Karpas-422 (cell line): ENCODE data around the gene ETFDH. TPM values are rescaled to one million over a fixed set of nuclear protein-coding genes. Genes with fewer than 3 reads are reported as not detected.

Experiments
- DNase-seq: peaks from one replicate; pipeline ENCODE4 v3.0.0-alpha.2; 2015
- H2AFZ ChIP-seq: fragments of 200-600 bp; sonication (generic); 2 replicates; pipeline ENCODE4 v1.6.1; 2014; ENCODE audit warnings: antibody characterized with exemption, low read length, mixed read lengths
- H3K27ac ChIP-seq: fragments of 200-600 bp; sonication (generic); 2 replicates; pipeline ENCODE4 v1.5.1; 2014; ENCODE audit warnings: mild to moderate bottlenecking, low read length, moderate library complexity
- H3K27me3 ChIP-seq: fragments of 200-600 bp; sonication (generic); 2 replicates; pipeline ENCODE4 v1.6.1; 2014; ENCODE audit warnings: low read length, mixed read lengths
- H3K36me3 ChIP-seq: fragments of 200-600 bp; sonication (generic); 2 replicates; pipeline ENCODE4 v1.6.1; 2014; ENCODE audit warnings: low read length, mixed read lengths; ENCODE audit not compliant: insufficient read depth
- H3K4me1 ChIP-seq: fragments of 200-600 bp; sonication (generic); 2 replicates; pipeline ENCODE4 v1.6.1; 2014; ENCODE audit warnings: mild to moderate bottlenecking, low read length, mixed read lengths
- H3K4me2 ChIP-seq: fragments of 200-600 bp; sonication (generic); 2 replicates; pipeline ENCODE4 v1.6.1; 2014; ENCODE audit warnings: low read length, low read depth, mild to moderate bottlenecking; ENCODE audit not compliant: poor library complexity, severe bottlenecking
- H3K4me3 ChIP-seq: fragments of 200-600 bp; sonication (generic); 2 replicates; pipeline ENCODE4 v1.5.1; 2014; ENCODE audit warnings: mild to moderate bottlenecking, antibody characterized with exemption, low read length, mixed read lengths
- H3K79me2 ChIP-seq: fragments of 200-600 bp; sonication (generic); 2 replicates; pipeline ENCODE4 v1.6.1; 2014; ENCODE audit warnings: mild to moderate bottlenecking, low read length, mixed read lengths
- H3K9ac ChIP-seq: fragments of 200-600 bp; sonication (generic); 2 replicates; pipeline ENCODE4 v1.6.0; 2014; ENCODE audit warnings: low read length
- H3K9me2 ChIP-seq: fragments of 200-600 bp; sonication (generic), shearing (Covaris generic); replicated peaks from 2 replicates; pipeline ENCODE4 v1.6.0; 2014; ENCODE audit warnings: mild to moderate bottlenecking, low read length, moderate library complexity; ENCODE audit not compliant: insufficient read depth
- H3K9me3 ChIP-seq: fragments of 300-700, 200-600 bp; sonication (generic); 2 replicates; pipeline ENCODE4 v1.6.1; 2014; ENCODE audit warnings: low read length, mixed read lengths
- H4K20me1 ChIP-seq: fragments of 200-600 bp; sonication (generic); 2 replicates; pipeline ENCODE4 v1.6.1; 2014; ENCODE audit warnings: mild to moderate bottlenecking, antibody characterized with exemption, low read length, low read depth; ENCODE audit not compliant: insufficient read depth
- total RNA-seq: library from RNA; depleted of rRNA; stranded (reverse); fragments of >200 nt; shearing (Covaris generic); gene quantifications from 2 replicates; pipeline ENCODE4 v1.2.3, GENCODE V29; 2014; ENCODE audit warnings: low replicate concordance; rRNA removed

ETFDH gene
- 34.2 and 54.3 TPM in 2 replicates for total RNA-seq

- Histone ChIP-seq H3K4me2 (peak within 1 kb of the TSS; percentile 90), H2AFZ (peak within 1 kb of the TSS; percentile 92), H3K4me3 (peak within 1 kb of the TSS; percentile 90), H3K9me3 (no peaks in the 10 kb centered on the region), H3K27ac (peak within 1 kb of the TSS; percentile 74), H3K9me2 (no peaks in the 10 kb centered on the region), H3K4me1 (peaks cover 21% of the 10 kb centered on the region), H3K79me2 (peaks cover 86% of the 10 kb centered on the region), H3K9ac (peak within 1 kb of the TSS; percentile 88), H4K20me1 (peaks cover 9% of the 10 kb centered on the region; the same call in 1 of the 2 replicates), H3K27me3 (no peaks in the 10 kb centered on the region), H3K36me3 (peaks cover 16% of the 10 kb centered on the region; the same call in 1 of the 2 replicates)
- DNase-seq: peak; percentile 100
Measured at GRCh38 chr4:158671915-158672806, at the start of gene ETFDH. Gene ETFDH (plus strand): TSS chr4:158672296. CDS start chr4:158672457, 161 bp downstream.

- no peaks in the 10 kb centered on the region for H3K9me2 ChIP-seq
- no peaks in the 10 kb centered on the region for H3K27me3 ChIP-seq
- no peaks in the 10 kb centered on the region for H3K79me2 ChIP-seq
- H3K4me3 ChIP-seq: no peak overlapping the region
- no peaks in the 10 kb centered on the region for H4K20me1 ChIP-seq
- no peak overlapping the region for H3K4me2 ChIP-seq
- no peak overlapping the region for H3K27ac ChIP-seq
- H3K36me3 ChIP-seq: no peaks in the 10 kb centered on the region
- no peak overlapping the region for H3K9ac ChIP-seq
- no peaks in the 10 kb centered on the region for H3K9me3 ChIP-seq
- H2AFZ ChIP-seq: no peak overlapping the region
- H3K4me1 ChIP-seq: peaks cover 5% of the 10 kb centered on the region
- DNase-seq: peak; percentile 87
Measured at GRCh38 chr4:158624889-158625478, 47.1 kb upstream of the ETFDH start.

- Histone ChIP-seq H3K9ac (no peak overlapping the region), H2AFZ (no peak overlapping the region), H3K27me3 (no peaks in the 10 kb centered on the region), H3K4me3 (no peak overlapping the region), H3K36me3 (no peaks in the 10 kb centered on the region), H3K9me3 (no peaks in the 10 kb centered on the region), H3K27ac (no peak overlapping the region), H3K4me2 (no peak overlapping the region), H3K79me2 (no peaks in the 10 kb centered on the region), H3K9me2 (no peaks in the 10 kb centered on the region), H4K20me1 (no peaks in the 10 kb centered on the region), H3K4me1 (peaks cover 5% of the 10 kb centered on the region)
- DNase-seq: no peak
Measured at GRCh38 chr4:158625544-158625943, 46.6 kb upstream of the ETFDH start.

GRCh38 chr4:158630893-158631292 lies 41.2 kb upstream of the ETFDH start:
- no peak overlapping the region for H2AFZ ChIP-seq
- no peaks in the 10 kb centered on the region for H3K27me3 ChIP-seq
- H3K36me3 ChIP-seq: no peaks in the 10 kb centered on the region
- DNase-seq: no peak
- H3K4me2 ChIP-seq: no peak overlapping the region
- no peaks in the 10 kb centered on the region for H3K9me2 ChIP-seq
- H3K9ac ChIP-seq: no peak overlapping the region
- no peak overlapping the region for H3K4me3 ChIP-seq
- H4K20me1 ChIP-seq: no peaks in the 10 kb centered on the region
- H3K4me1 ChIP-seq: no peaks in the 10 kb centered on the region
- no peak overlapping the region for H3K27ac ChIP-seq
- no peaks in the 10 kb centered on the region for H3K79me2 ChIP-seq
- no peaks in the 10 kb centered on the region for H3K9me3 ChIP-seq

- Histone ChIP-seq H3K4me2 (no peak overlapping the region), H3K4me1 (no peaks in the 10 kb centered on the region), H3K36me3 (no peaks in the 10 kb centered on the region), H3K79me2 (no peaks in the 10 kb centered on the region), H3K27ac (no peak overlapping the region), H3K9me3 (no peaks in the 10 kb centered on the region), H2AFZ (no peak overlapping the region), H4K20me1 (no peaks in the 10 kb centered on the region), H3K9me2 (0 out of 2 replicates have a peak, but pooled peaks cover under 1% of the 10 kb centered on the region), H3K27me3 (no peaks in the 10 kb centered on the region), H3K9ac (no peak overlapping the region), H3K4me3 (no peak overlapping the region)
- DNase-seq: no peak
Measured at GRCh38 chr4:158636619-158637018, 35.5 kb upstream of the ETFDH start.

GRCh38 chr4:158644356-158644755 lies 27.7 kb upstream of the ETFDH start:
- H3K36me3 ChIP-seq: no peaks in the 10 kb centered on the region
- no peak overlapping the region for H3K4me2 ChIP-seq
- H3K79me2 ChIP-seq: no peaks in the 10 kb centered on the region
- no peaks in the 10 kb centered on the region for H3K4me1 ChIP-seq
- H3K4me3 ChIP-seq: no peak overlapping the region
- H3K9me3 ChIP-seq: no peaks in the 10 kb centered on the region
- no peak overlapping the region for H3K27ac ChIP-seq
- H4K20me1 ChIP-seq: no peaks in the 10 kb centered on the region
- 0 out of 2 replicates have a peak, but pooled peaks cover 2% of the 10 kb centered on the region for H3K9me2 ChIP-seq
- H2AFZ ChIP-seq: no peak overlapping the region
- H3K9ac ChIP-seq: no peak overlapping the region
- DNase-seq: no peak
- peaks cover 3% of the 10 kb centered on the region; the same call in 1 of the 2 replicates for H3K27me3 ChIP-seq

DNA sequence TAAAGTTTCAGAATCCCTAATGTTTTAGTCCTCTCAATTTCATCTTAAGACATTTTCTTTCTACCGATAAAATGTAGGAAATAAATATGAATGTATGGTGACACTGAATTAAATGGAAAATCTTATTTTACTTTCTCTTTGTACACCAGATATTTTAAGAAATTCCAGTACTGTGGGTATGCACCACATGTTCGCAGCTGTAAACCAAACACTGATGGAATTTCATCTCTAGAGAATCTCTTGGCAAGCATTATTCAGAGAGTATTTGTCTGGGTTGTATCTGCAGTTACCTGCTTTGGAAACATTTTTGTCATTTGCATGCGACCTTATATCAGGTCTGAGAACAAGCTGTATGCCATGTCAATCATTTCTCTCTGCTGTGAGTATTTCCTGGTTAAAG lies 27.3 kb upstream of the ETFDH start:
- H3K9me2 ChIP-seq: 0 out of 2 replicates have a peak, but pooled peaks cover 2% of the 10 kb centered on the region

DNA sequence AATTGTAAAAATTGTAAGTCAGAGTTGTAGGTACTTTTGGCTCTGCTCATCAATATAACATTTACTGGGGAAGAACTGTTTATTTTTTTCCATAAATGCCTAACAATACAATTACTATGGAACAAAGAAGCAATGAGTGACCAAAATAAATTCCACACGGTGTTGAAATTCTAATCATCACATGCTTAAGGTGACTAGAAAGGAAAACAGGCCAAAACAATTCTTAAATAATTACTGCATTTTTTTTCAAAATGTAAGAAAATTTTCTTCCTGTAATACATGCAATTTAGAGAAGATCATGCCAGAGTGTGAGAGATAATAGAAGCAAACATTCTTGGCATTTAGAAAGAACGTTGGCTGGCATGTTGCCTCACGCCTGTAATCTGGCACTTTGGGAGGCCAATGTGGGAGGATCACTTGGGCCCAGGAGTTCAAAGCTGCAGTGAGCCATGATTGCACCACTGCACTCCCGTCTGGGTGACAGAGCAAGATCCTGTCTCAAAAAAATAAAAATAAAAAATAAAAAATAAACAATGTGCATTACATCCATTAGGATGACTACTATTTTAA lies 22.9 kb upstream of the ETFDH start:
- Histone ChIP-seq H3K9me3 (no peaks in the 10 kb centered on the region), H2AFZ (no peak overlapping the region), H3K9me2 (no peaks in the 10 kb centered on the region), H3K36me3 (no peaks in the 10 kb centered on the region), H3K9ac (no peak overlapping the region), H3K4me3 (no peak overlapping the region), H3K27ac (no peak overlapping the region), H4K20me1 (no peaks in the 10 kb centered on the region), H3K27me3 (peaks cover 3% of the 10 kb centered on the region; the same call in 1 of the 2 replicates), H3K79me2 (no peaks in the 10 kb centered on the region), H3K4me2 (no peak overlapping the region), H3K4me1 (0 out of 2 replicates have a peak, but pooled peaks cover 4% of the 10 kb centered on the region)
- DNase-seq: no peak

More for the DNA sequence above, 27.3 kb upstream of the ETFDH start:
- H3K9ac ChIP-seq: no peak overlapping the region
- H2AFZ ChIP-seq: no peak overlapping the region
- H3K4me1 ChIP-seq: no peaks in the 10 kb centered on the region
- no peak overlapping the region for H3K4me2 ChIP-seq
- no peak for DNase-seq
- no peaks in the 10 kb centered on the region for H3K9me3 ChIP-seq
- H3K79me2 ChIP-seq: no peaks in the 10 kb centered on the region
- H4K20me1 ChIP-seq: no peaks in the 10 kb centered on the region
- H3K4me3 ChIP-seq: no peak overlapping the region
- H3K27ac ChIP-seq: no peak overlapping the region
- H3K27me3 ChIP-seq: peaks cover 3% of the 10 kb centered on the region; the same call in 1 of the 2 replicates
- H3K36me3 ChIP-seq: no peaks in the 10 kb centered on the region
